Measurements from ENCODE around the gene STEAP2. TPM values are rescaled to one million over a fixed set of nuclear protein-coding genes. Genes with fewer than 3 reads are reported as not detected.

The STEAP2 gene
- total RNA-seq, 2 donors from 2014 or later = 4.0 to 11.0 TPM

- Mint-ChIP-seq H3K9me3 (no peaks in the 10 kb centered on the region), H3K4me1 (peaks cover 15% of the 10 kb centered on the region), H3K27me3 (ENCODE audit: insufficient read depth) (peaks cover 11% of the 10 kb centered on the region), H3K4me3 (no peak overlapping the region), H3K36me3 (ENCODE audit: low read depth) (no peaks in the 10 kb centered on the region), H3K27ac (no peak overlapping the region)
- H3K27ac ChIP-seq (ENCODE audit: low read depth, low read length) = no peak overlapping the region
- no peak for TF ChIP-seq CTCF (conservative IDR thresholded peaks at IDR 0.05)
- no peaks in the 10 kb centered on the region for H3K27me3 ChIP-seq (ENCODE audit: control insufficient read depth, insufficient read depth, low read length, poor library complexity, severe bottlenecking)
- no peaks in the 10 kb centered on the region for H3K4me1 ChIP-seq (ENCODE audit: control insufficient read depth, insufficient read depth, low read length)
- H3K4me3 ChIP-seq (ENCODE audit: low read length) = no peak overlapping the region
- no peak for DNase-seq
- H3K9ac ChIP-seq (ENCODE audit: extremely low read depth, low read length, poor library complexity, severe bottlenecking) = no peak overlapping the region
- H3K9me3 ChIP-seq (ENCODE audit: control insufficient read depth, low read length) = no peaks in the 10 kb centered on the region
- no peaks in the 10 kb centered on the region for H3K36me3 ChIP-seq (ENCODE audit: control insufficient read depth, insufficient read depth, low read length)
- WGBS, 2 experiments (ENCODE audit: insufficient coverage in 1 of 2, insufficient read length in 1 of 2) = 87 to 100% methylated on average over 1 of the region's 1 CpG
These were observed 27.0 kb downstream of the STEAP2 start for GRCh38 chr7:90238583-90238982.

DNA sequence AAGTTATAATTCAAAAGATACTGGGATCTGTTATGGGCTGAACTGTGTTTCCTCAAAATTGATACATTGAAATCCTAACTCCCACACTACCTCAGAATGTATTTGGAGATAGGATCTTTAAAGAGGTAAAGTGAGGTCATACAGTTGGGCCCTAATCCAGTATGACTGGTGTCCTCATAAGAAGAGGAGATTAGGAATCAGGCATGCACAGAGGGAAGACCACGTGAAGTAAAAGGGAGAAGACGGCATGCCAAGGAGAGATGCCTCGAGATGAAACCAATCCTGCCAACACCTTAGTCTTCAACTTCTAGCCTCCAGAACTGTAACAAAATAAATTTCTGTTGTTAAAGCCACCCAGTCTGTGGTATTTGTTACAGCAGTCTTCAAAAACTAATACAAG, 27.5 kb downstream of the STEAP2 start:
- no peak overlapping the region for H3K27ac ChIP-seq (ENCODE audit: low read depth, low read length)
- H3K36me3 ChIP-seq (ENCODE audit: control insufficient read depth, insufficient read depth, low read length) = no peaks in the 10 kb centered on the region
- H3K36me3 Mint-ChIP-seq (ENCODE audit: low read depth) = no peaks in the 10 kb centered on the region
- peaks cover 16% of the 10 kb centered on the region for H3K27me3 Mint-ChIP-seq (ENCODE audit: insufficient read depth)
- no peaks in the 10 kb centered on the region for H3K4me1 ChIP-seq (ENCODE audit: control insufficient read depth, insufficient read depth, low read length)
- WGBS, 2 experiments (ENCODE audit: insufficient coverage in 1 of 2, insufficient read length in 1 of 2) = 95 to 100% methylated on average over 1 to 3 of the region's 3 CpGs
- no peak overlapping the region for H3K27ac Mint-ChIP-seq
- H3K27me3 ChIP-seq (ENCODE audit: control insufficient read depth, insufficient read depth, low read length, poor library complexity, severe bottlenecking) = no peaks in the 10 kb centered on the region
- no peak overlapping the region for H3K4me3 Mint-ChIP-seq
- no peak overlapping the region for H3K4me3 ChIP-seq (ENCODE audit: low read length)
- no peaks in the 10 kb centered on the region for H3K9me3 ChIP-seq (ENCODE audit: control insufficient read depth, low read length)
- H3K9me3 Mint-ChIP-seq = no peaks in the 10 kb centered on the region
- no peak for TF ChIP-seq CTCF (conservative IDR thresholded peaks at IDR 0.05)
- H3K9ac ChIP-seq (ENCODE audit: extremely low read depth, low read length, poor library complexity, severe bottlenecking) = no peak overlapping the region
- no peak for DNase-seq
- H3K4me1 Mint-ChIP-seq = peaks cover 17% of the 10 kb centered on the region

GRCh38 chr7:90239625-90240228, 28.2 kb downstream of the STEAP2 start:
- no peak overlapping the region for H3K9ac ChIP-seq (ENCODE audit: extremely low read depth, low read length, poor library complexity, severe bottlenecking)
- WGBS, 2 experiments (ENCODE audit: insufficient coverage in 1 of 2, insufficient read length in 1 of 2) = 80 to 92% methylated on average over 3 to 9 of the region's 9 CpGs

More at GRCh38 chr7:90239625-90240228, 28.2 kb downstream of the STEAP2 start:
- Histone ChIP-seq H3K36me3 (ENCODE audit: control insufficient read depth, insufficient read depth, low read length) (no peaks in the 10 kb centered on the region), H3K27me3 (ENCODE audit: control insufficient read depth, insufficient read depth, low read length, poor library complexity, severe bottlenecking) (no peaks in the 10 kb centered on the region), H3K9me3 (ENCODE audit: control insufficient read depth, low read length) (no peaks in the 10 kb centered on the region), H3K27ac (ENCODE audit: low read depth, low read length) (no peak overlapping the region), H3K4me1 (ENCODE audit: control insufficient read depth, insufficient read depth, low read length) (no peaks in the 10 kb centered on the region), H3K4me3 (ENCODE audit: low read length) (no peak overlapping the region)
- Mint-ChIP-seq H3K27ac (no peak overlapping the region), H3K9me3 (no peaks in the 10 kb centered on the region), H3K36me3 (ENCODE audit: low read depth) (no peaks in the 10 kb centered on the region), H3K4me1 (peaks cover 19% of the 10 kb centered on the region), H3K4me3 (no peak overlapping the region), H3K27me3 (ENCODE audit: insufficient read depth) (peaks cover 22% of the 10 kb centered on the region)
- no peak for DNase-seq
- no peak for TF ChIP-seq CTCF (conservative IDR thresholded peaks at IDR 0.05)
